ENCODE measurements around the gene TMEM132C. TPM values are rescaled to one million over a fixed set of nuclear protein-coding genes. Genes with fewer than 3 reads are reported as not detected.

The TMEM132C gene
- total and polyA plus RNA-seq, 2 of the 8 experiments (the other 6 are each of a cell fraction or from before 2014, with no cell fraction given): 0.23 to 0.76 TPM

GRCh38 chr12:128537668-128538067 lies 270.7 kb downstream of the TMEM132C start (continued):
- TF ChIP-seq ATF2 (IDR thresholded peaks at IDR 0.05; ENCODE audit: low read length): no peak
- TF ChIP-seq CHD2 (IDR thresholded peaks at IDR 0.05; ENCODE audit: low read length): no peak
